Epithelial cell of esophagus (primary cell): ENCODE measurements around the gene SMARCA4.

Experiments used
- DNase-seq: peaks from one replicate; pipeline ENCODE4 v3.0.0; 2010; ENCODE audit warnings: low read depth
- H3K4me3 ChIP-seq: 2 replicates; pipeline ENCODE4 v1.5.1; 2011; ENCODE audit warnings: mild to moderate bottlenecking, low read length, control low read depth
- CTCF ChIP-seq: IDR thresholded peaks from 2 replicates; pipeline ENCODE4 v1.5.1; 2011; ENCODE audit warnings: low read depth, mild to moderate bottlenecking, low read length, control low read depth, inconsistent platforms; ENCODE audit not compliant: insufficient read depth; ENCODE audit errors: missing control alignments

SMARCA4 gene

GRCh38 chr19:10960314-10961072, at the start of gene SMARCA4:
Gene SMARCA4 (plus strand): TSS chr19:10961030. CDS start chr19:10984152, 23,122 bp downstream.
- peak; percentile 97 for DNase-seq
- H3K4me3 ChIP-seq = peak within 1 kb of the TSS; percentile 83
- TF ChIP-seq CTCF = no peak

GRCh38 chr19:10911579-10912363, 49.1 kb upstream of the SMARCA4 start:
- DNase-seq = no peak
- no peak overlapping the region for H3K4me3 ChIP-seq
- TF ChIP-seq CTCF = no peak

DNA sequence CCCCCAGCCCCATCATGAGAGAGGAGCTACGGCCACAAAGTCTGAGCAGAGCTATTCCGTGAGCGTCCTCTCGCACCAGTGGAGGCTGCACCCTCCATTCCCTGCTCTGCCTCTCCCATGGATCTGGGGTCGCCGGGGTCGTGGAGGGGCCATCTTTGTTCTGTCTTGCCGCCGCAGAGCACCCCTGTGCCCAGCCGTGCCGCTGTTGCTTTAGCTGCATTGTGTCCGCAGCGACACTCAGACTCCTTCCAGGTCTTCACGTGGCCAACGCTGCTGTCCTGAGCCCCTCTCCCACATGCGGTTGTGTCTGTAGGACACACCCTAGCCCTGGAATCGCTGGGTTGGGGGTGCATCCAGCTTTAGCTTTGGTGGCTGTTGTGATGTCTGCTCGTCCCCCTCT, 48.2 kb upstream of the SMARCA4 start:
- no peak for TF ChIP-seq CTCF
- no peak overlapping the region for H3K4me3 ChIP-seq
- no peak for DNase-seq

DNA sequence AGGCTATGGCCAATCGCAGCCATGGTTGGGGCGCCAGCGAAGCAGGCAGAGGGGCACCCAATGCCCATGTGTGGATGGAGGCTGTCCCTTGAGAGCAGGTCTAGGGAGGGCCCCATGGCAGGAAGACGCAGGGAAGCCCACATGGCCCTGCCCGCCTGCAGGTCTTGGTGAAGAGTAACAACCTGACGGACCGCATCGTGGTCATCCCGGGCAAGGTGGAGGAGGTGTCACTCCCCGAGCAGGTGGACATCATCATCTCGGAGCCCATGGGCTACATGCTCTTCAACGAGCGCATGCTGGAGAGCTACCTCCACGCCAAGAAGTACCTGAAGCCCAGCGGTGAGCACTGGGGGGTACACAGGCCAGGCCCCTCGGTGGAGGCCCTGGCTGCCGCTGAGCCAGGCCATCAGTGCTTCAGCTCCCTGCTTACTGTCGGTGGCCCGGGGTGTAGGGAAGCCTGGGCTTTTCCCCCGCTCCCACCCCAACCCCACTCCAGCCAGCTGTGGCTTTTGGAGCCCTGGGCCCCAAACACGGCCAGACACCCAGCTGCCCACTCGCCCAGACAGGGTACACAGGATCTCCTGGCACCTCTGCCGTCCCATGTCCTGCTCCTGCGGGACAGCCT, 47.0 kb upstream of the SMARCA4 start:
- DNase-seq = no peak
- H3K4me3 ChIP-seq = no peak overlapping the region
- no peak for TF ChIP-seq CTCF

- DNase-seq = peak; percentile 81
- TF ChIP-seq CTCF = no peak
- H3K4me3 ChIP-seq = no peak overlapping the region
Observed at GRCh38 chr19:10915130-10916091, 45.4 kb upstream of the SMARCA4 start.

DNA sequence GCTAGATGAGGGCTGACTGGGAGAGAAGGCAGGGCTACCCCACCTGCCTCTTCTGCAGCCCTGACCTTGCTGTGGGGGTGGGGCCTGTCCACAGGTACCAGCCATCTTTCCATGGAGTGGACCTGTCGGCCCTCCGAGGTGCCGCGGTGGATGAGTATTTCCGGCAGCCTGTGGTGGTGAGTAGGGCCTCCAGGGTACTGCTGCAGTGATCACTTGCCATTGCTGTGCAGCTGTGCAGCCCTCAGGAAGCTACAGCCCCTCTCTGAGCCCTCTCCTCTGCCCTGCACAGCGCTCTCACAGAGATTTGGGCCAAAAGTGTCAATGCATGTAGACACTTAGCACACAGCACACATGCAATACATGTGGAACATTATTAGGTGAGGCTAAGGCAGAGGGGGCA, 44.2 kb upstream of the SMARCA4 start:
- H3K4me3 ChIP-seq = no peak overlapping the region
- no peak for DNase-seq
- no peak for TF ChIP-seq CTCF
